Hematopoietic multipotent progenitor cell treated with erythropoietin and hydrocortisone succinate and interleukin-3 and kit ligand, for 15 days (in vitro differentiated cells): ENCODE measurements around the gene C11orf21.

Experiments
- DNase-seq: peaks from one replicate; pipeline ENCODE4 v3.0.0-alpha.2; 2015; ENCODE audit warnings: low spot score

C11orf21 gene

DNA sequence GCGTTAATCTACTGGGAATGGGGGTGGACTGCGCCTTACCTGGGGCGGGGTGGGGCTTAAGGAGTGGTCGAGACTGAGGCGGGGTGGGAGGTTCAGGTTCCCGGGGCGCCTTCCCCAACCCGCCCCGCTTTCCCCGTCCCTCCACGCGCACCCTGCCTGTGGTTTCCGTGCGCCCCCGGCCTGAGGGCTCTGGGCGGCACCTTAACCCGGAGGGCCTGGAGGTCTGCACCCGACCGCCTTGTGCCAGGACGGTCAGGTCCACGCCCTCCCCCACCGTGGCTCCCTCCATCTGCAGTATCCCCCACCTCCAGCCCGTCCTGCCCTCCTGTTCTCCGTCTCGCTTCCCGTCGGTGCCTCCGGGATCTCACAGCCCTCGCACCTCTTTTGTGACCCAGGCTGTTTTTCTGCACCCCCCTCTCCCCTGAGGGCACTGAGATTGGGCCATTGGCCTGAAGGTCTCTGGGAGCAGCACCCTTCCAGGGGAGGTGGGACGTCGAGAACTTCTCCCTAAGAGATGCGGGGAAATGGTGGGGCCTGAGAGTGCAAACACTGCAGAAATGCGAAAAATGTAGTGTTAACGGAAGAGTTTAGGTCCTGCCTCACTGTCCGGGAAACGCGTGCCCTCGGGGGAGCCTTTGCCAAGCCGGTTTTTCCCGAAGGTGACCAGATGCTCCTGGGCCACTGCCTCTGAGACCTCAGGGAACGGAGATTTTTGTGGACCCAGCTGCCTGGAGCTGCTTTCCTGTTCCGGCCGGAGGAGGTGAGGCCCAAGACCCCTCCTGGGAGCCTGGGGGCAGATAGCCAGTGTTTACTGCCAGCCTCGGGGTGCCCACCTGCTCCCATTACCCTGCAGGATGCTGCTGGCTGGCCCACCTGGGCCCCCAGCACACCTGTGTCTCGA lies 30.1 kb downstream of the C11orf21 start:
- DNase-seq, result no peak

DNA sequence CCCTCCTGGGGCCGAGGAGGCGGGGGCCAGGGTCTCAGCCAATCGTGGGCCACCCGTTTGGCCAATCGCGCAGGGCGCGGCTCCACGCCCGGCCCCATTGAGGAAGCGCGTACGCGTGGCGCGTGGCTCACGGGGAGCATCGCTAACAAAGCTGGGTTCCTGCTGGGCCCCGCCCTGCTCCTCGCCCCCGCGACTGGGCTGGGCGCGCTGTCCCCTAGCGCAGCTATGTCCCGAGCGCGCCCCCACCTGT lies 30.7 kb downstream of the C11orf21 start:
- DNase-seq, result no peak

DNA sequence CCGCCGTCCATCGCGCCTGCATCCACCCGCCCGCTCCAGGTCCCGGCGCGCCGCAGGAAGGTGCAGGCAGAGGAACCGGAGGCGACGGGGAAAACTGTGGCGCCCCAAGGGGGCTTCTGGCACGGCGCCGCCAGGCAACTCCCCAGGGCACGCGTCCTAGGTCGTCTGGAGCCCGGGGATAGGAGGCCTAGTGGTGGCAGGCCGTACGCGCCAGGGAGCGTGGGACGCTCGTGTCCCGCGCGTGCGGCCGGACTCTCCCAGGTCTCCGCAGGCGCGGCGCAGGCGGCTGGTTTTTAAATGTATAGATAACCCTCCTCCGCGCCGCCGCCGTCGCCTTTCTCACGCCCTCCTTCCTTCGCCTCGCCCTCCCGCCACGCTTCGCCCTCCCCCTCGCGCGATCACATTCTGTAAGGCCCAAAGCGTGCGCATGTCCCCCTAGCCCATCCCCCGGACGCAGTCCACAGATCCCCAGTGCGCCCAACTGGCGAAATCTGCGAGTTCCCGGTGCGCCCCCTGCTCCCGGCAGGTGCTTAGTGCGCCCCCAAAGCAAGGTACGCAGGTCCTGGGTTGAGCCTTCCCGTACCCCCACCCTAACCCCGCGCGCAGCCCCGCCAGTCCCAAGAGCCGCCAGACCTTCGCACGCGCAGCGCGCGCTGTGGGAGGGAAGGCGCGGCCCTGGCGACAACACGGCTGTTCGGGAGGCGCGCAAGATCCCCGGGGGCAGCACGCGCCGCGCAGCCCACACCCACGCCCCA lies 31.2 kb downstream of the C11orf21 start, which contains the start of gene ASCL2:
Gene ASCL2, minus strand, starts transcription at position 267 of the 755 bp plus-strand sequence. Its CDS starts 256 bp downstream, at position 11.
- no peak for DNase-seq

DNA sequence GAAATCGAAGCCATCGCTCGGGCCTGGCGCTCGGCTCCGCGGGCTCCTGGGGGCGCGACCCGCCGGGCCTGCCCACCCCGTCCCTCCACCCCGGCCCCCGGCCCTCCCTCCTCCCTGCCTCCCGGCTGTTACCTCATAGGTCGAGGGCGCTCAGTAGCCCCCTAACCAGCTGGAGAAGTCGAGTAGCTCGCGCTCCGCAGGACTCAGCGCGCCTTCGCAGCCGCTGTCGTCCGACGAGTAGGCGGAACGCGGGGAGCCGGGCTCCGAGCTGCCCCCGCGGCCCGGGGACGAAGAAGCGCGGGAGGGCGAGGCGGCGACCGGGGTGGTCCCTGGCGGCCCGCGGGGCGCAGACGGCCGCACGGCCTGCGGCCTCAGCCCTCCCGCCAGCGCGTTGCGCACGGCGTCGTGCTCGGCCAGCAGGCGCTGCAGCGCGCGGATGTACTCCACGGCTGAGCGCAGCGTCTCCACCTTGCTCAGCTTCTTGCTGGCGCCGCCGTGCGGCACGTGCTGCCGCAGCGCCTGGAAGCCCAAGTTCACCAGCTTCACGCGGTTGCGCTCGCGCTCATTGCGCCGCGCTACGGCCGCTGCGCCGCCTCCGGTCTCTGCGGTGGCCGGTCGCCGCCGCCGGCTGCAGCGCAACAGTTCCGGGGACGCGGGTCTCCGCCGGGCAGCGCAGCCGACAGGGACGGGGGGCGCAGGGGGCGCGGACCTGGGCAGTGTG lies 32.0 kb downstream of the C11orf21 start:
- no peak for DNase-seq

DNA sequence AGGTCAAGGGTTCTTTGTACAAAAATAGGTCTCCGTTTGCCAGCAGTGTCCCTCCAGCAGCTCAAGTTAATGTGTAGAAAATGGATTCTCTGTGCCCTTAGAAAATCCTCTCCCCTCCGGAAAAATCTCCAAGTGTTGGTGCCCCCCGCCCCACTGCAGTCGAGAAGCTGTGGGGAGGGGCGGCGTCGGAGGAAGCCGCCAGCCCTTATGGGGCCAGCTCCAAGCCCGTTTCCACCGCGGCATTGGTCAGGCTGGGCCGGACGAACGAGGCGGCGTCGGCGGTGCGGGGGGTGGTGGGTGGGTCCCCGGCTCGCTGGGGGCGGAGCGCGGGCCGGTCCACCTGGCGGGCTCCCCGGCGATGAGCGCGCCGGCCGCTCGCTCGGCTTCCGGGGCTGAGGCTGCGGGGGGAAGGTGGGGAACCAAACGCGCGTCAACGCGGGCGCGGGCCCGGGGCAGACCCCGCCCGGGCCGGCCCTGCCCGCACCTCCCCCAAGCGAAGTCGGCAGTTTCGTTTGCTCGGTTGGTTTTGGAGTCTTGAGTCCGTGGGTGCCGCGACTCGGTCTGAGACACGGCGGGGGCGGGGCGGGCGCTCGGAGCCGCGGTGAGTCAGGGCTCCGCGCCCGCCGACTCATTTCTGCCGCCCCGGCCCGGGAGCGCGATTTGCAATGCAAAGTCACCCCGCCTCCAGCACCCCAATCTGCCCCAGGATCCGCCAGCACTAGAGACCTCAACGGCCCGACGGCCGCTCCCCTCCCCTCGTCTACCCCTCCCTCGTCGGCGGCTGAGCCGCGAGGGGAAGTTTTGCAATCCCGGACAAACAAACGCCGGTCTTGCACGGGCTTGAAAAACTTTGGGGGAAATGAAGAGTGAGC lies 32.8 kb downstream of the C11orf21 start:
- DNase-seq, result no peak

DNA sequence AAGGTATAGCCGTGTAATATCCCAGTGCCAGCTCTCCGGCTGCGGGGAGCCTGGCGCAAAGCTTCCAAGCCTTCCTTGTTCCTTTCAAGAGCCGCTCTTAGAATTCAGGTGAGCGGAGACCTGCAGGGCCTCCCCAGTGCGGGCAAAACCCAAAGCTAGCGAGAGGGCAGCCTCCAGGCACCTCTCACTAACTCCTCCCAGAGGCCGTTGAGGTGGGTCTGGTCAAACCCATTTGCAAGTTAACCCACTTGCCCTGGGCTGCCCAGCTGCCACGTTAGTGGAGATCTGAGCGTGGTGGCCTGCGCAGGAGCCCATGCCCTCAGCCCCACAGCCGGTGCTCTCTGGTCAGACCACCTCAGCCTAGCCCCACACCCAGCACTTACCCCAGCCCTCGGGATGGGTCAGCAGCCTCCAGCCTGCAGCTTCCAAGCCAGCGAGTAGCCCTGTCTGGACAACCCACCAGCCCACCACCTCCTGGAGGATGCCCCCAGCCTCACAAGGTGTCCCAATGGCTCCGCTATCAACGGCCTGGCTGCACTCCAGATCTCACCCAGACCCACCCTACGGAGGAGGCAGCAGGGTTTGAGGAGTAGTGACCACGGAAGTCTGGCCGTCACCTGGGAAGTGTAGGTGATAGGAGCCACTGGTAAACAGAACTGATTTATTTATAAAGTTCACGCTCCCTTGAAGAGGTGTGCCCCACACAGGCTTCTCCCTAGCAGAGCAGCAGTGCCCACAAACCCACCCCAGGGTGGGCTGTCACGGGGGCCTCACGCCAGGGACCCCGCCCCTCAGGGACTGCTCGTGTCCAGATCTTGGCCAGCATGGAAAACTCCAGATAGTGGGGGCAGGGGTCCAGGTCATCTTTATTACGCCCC lies 33.6 kb downstream of the C11orf21 start:
- DNase-seq, result no peak

DNA sequence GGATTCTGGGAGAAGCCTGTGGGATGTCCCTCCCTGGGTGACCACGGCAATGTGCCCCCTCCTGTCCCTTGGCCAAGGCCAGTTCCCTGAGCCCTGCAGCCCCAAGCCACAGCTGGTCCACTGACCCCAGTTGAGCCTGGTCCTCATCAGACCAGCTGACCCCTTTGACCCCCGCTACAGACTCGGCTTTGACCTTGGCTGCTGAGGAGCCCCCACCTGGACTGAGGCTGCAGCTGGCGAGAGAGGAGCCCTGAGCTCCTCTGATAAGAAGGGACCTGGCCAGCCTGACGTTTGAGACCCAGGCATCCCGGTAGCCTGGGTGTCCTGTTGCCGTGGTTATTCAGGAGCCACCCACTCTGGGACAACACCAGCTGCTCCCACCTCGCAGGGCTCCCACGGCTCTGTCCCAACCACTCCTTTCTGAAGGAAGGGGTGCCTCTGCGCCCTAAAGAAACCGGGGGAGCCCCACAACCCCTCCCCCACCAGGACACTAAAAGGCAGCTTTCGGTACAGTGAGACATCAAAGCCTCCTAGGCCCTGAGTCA lies 34.3 kb downstream of the C11orf21 start:
- DNase-seq, result no peak

DNA sequence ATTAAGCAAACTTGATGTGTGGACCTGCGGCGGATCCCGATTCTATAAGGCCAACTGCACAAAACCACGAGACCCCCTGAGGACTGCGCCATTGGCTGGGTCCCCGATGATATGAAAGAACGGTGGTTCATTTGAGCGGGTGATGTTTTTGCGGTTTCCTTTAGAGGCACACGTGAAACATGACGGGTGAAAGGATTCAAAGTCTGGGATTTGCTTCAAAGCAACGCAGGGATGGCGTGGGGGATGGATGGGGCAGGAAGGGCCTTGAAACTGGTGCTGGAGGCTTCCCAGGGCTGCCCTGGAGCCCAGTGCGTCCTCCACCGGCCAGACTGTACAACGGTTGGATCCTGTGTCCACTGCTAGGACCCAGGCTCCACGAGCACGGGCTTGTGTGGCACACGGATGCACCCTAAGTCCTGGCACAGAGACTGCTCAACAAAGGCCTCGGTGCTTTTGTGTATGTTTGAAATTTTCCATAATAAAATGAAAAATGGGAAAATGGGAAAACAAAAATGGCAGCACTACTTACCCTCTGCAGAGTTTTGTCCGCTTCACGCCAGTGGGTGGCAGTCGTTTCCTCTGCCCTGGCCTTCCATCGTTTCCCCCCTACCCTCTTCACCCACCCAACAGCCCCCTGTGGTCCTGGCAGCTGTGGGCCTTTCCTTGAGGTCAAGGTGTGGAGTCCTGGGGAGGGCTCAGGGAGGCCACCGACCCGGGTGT lies 35.0 kb downstream of the C11orf21 start:
- DNase-seq, result no peak

DNA sequence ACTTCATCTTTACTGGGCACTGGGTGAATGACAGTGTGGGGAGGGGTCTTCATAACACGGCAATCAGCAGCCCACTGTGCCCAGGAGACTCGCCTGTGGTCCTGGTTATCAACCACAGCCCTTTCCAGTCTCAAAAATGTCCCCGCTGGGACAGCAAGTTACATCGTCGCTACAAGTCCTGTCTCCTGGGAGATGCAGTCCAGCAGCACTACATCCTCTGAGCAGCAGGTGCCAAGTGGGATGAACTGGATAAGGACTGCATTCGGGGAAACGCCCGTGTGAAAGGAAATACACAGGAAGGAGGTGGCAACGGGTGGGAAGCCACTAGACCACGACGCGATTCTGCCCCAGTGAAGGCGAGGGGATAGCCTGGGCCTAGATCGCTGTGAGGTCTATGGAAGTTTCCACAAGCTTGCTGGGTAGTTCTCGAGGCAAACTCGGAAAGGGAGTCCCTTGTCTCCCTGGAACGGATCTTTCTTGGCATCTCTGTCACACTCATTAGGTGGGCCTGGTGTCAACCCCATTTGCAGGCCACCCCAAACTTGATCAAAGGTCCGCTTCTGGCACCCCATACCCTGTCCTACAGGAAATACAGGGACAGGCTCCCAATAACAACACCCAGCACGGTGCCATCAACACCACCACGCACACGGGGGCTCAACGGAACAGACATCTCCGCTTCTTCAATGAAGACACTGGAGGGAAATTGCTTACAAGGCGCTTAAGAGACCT lies 35.7 kb downstream of the C11orf21 start:
- no peak for DNase-seq

DNA sequence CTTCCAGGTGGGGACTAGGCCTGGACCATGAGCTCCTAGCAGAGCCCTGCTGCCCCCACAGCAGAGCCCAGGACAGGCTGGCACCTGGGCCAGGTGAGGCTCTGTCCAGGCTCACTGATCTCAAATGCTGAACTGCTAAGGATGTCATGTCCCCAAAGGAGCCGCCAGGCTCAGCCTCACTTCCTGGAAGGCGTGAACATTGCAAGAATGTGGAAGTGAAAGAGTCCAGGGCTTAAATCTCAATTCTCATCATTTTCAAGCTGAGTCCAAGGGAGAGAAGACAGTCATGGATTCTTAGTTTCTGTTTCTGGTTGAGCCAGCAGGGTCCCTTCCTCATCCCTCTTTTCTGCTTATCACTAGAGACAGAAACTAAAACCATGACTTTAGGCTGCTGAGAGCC lies 36.3 kb downstream of the C11orf21 start:
- DNase-seq, result no peak

DNA sequence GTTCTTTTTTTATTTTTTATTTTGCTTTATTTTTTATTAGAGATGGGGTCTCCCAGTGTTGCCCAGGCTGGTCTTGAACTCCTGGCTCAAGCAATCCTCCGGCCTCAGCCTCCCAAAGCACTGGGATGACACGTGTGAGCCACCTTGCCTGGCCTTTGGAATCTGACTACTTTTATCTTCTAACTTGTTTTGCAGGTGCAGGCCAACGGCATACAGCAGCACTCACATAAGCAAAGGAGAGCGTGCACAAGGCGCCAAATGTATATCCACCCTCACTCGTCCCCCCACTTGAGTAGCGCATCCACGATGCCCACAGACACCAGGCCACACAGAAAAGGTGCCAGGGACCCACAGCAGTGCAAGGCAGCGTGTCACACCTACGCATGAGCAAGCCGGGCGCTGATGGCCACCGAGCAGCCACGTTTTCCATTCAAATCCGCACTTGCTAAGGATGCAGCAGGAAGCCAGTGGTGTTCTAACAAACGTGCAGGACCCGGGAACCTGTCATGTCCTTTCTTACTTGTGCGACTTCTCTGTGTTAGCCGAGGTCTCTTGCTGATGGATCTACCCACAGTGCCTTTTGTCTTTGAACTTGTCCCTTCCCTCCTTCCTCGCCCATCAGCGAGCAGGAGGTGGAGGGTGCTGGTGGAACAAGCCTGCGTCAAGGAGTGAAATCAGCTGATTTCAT lies 37.2 kb downstream of the C11orf21 start:
- DNase-seq, result no peak

DNA sequence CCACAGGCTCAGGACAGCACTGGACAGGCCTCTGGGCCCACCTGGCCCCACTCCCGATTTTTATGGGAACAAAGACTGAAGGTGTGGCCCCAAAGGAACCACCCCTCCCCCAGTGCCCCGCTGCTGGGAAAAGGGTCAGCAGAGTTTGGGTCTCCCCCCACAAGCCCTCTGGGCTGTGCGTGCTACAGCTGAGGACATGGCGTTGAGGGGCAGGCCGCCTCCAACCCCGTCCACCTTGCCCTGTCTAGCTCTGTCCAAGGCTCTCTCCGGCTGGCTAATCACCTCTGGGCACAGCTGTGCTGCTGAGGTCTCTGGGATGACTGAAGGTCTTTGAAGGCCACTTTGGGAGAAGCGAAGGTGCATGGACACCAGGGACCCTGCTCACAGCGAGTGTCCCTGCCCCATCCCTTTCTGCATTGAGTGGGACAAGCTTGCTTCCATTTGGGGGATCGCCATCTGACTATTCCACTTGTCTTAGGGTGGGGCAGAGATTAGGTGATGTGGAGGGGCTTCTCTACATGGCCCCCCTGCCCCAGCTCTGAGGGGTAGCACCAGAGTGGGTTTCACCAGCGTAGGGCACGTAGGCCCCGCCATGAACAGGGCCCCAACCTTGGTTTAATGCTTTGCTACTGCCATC lies 37.9 kb downstream of the C11orf21 start:
- DNase-seq, result no peak

DNA sequence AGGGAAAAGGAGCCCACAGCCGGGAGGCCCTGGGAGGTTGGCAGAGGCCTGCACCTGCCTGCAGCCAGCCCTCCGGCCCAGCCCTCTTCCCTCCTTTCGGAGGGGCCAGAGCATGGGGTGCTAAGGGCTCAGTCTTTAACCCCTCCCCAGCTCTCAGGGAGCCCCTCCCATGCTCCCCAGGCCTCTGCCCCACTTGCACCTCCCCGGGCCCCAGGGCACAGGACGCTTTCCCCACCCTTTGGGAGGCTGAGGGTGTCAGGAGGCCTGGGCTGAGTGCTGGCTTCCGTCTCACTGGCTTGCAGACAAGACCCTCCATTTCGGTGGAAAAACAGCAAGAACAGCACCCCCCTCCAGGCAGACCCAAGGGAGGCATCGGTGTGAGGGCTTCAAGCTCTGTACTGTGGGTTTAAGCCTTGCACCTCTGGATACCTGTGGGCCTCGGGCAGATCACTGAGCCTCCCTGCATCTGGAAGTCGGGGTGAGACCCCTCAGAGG lies 38.6 kb downstream of the C11orf21 start:
- DNase-seq, result no peak

DNA sequence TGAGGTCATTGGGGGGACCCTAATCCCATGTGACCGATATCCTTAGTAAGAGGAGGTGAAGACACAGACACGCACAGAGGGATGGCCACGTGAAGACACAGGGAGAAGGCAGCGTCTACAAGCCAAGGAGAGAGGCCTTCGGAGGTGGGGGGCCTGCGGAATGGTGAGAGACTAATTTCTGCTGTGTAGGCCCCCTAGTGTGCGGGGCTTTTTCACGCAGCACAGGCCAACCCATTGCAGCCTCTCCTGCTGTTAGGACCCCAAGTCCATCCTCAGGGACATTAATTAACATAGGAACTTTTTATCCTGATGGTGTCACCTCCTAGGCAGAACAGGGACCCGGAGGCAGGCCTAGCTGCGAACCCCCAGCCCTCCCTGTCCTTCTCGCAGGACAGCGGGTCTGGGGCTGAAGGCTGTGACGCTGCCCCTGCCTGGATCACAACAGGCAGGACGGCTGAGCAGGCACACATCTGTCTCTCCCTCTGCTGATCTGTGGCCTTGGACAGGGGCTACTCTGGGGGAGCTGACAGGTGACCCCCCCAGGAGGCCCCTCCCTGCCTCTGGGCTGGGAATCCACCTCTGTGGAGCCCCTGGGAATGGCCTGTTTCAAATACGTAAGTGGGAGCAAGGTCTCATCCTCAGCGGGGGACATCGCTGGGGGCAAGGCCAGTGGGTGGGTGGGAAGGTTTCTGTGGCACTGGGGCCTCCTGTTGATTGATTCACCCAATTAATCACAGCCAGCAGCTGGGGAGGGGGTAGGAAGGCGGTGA lies 39.2 kb downstream of the C11orf21 start:
- DNase-seq, result no peak

DNA sequence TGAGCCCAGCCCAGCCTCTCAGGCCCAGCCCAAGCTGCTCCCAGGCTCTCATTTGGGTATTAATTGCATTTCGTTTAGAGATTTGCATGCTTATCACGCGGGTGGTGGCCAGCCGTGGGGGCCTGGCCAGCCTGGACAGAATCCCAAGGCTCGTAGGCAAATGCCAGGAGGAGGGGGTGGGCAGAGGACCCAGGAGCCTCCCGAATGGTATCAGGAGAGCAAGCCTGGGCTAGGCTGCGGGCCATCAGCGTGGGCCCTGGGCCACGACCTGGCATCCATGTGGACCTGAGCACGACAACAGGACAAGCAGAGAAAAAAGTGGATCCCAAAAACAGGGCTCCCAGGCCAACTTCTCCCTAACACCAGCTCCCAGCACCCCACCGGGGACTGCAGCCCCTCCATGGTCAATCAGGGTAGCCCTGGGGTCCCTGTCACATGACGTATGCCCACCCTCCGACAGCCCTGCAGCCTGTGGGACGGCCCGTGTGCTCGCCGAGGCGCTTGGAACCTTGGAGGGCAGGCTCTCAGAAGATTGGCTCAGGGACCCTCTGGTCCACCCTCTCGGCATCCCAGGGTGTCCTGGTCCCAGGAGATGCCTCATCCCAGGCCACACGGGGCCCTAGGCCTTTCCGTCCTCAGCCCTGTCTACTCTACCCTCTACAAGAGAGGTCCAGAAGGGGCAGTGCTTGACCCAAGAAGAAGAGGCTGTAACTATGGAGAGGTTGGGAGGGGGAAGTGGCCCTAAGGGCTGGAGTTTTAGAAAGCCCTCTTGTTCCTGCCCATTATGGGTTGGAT lies 40.1 kb downstream of the C11orf21 start:
- no peak for DNase-seq
